Inflammatory macrophage (primary cell): ENCODE data around the gene TRPV6.

ENCODE experiments used
- DNase-seq, 2 donors: peaks; one replicate each; pipeline ENCODE4 v3.0.0-alpha.2; 2020 to 2022

TRPV6 gene

DNA sequence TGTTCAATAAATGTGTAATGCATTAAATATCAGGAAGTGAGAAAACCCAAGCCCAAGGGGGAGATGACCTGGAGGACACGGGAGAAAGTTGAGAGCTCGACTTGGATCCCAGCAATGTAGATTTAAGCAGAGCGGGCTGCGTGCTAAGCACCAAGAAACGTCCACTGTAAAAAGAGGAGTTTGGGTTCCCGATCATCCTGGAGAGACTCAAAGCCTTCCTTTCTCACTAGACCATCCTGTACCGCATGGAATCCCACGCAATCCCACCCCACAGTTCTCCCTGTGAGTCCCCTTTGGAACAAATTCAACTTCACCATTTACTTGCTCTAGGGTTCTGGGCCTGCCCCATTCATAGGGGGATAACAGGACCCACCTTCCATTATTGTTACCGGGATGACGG is 2.4 kb downstream of the TRPV6 start:
- no peak for DNase-seq

DNA sequence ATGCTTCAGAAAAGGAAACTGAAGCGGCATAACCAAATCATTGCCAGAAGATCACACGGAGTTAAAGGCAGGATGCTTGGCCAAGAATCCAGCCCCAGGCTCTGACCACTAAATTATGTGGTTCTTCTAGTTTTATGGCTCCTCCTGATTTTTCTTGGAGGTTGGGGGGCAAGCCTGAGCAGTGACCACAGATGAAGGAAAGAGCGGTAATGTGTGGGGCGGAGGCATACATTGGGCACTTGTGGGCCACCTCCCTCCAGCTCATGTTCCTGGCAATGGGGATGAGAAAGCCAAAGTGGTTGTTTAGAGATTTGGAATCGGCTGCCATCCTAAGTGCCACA is 3.2 kb downstream of the TRPV6 start:
- DNase-seq, result no peak

DNA sequence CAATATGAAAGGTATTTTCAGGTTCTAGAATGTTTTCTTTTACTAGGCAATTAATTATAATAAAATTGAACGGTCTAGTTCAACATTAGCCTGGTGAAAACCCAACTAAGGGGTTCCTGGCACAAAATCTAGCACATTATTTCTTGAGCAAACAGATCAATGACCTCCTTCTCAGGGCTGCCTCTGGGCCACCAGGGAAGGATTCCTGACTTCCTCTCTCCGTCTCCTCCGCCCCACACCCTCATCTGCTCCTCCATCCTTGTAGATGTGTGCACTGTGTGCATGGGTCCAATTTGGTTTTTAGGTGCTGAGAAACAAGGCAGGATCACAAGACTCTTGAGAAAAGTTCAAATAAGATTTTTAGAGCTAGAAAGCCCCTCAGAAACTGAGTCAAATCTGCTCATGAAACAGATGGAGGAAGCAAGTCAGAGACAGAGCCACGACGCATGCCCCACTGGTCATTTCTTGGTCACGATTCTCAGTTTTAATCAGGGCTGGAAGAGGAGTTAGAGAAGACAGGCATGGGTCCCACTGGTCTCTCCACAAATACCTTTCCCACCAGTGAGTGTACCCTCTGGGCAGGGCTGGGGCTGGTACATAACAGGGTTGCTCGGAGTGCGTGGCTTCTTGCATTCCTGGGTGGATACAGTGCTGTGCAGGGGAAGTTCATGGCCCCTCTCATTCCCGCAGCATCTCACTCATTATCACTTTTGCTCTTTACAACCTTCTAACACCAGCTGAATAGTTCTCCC is 3.8 kb downstream of the TRPV6 start:
- DNase-seq, result no peak

DNA sequence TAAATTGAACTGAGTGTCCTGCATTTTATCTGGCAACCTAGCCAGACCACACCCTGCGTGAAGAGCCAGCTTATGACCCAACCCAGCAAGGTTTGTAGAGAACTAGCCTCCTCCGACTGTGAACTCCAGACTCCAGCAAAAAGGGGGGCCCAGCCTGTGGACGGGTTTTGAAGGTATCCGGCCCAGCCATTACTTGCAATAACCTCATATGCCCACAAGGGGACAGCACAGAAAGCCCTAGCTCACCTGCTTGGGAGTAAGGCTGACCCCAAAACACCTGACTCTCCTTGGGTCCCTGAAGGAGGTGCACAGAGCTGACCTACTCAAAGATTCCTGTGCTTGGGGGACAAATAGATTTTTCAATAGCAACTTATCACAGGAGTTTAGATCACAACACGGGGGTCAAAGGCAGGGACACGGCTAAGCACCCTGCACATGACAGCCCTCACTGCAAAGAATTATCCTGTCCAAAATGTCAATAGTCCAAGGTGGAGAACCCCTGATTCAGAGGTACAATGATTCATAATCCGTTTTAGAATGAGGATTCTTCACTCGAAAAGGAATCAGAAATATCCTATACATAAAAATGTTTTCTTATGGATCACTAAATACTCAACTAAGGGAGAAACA is 4.6 kb downstream of the TRPV6 start:
- peak; percentile 49 to 52 for DNase-seq

DNA sequence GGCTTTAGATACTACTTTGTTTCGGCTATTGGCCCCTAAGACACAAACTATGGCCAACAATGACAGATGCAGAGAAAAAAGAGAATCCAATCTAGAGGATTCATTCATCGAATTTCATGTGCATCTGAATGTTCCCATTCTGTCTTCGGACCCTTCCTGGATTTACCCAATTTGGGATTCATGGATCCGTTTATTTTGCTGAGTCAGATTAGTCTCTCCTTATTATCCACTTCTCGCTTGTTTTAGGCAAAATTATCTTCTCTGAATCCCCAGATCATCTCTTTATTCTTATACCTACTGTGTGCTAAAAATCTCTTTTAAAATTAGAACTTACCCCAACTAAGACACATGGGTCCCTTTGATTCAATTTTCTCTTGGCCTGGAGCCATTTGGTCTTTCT is 6.5 kb downstream of the TRPV6 start:
- DNase-seq, result no peak

DNA sequence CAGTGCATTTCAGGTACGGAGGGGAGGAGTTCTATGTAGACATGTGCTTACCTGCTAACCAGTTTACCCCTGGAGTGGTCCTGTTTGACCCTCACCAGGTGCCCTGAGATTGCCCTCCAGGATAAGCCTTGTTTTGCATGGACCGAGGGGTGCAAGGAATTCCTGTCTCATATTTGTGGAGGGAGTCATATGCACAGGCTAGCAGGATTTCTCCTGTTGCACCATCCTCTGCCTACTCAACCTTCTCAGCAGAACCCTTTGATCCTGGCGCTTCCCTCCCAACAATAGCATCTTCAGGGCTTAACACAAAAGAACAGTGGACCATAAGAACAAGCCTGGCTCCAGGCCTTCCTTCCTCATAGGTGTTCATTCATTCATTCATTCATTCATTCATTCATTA is 7.2 kb downstream of the TRPV6 start:
- no peak for DNase-seq

DNA sequence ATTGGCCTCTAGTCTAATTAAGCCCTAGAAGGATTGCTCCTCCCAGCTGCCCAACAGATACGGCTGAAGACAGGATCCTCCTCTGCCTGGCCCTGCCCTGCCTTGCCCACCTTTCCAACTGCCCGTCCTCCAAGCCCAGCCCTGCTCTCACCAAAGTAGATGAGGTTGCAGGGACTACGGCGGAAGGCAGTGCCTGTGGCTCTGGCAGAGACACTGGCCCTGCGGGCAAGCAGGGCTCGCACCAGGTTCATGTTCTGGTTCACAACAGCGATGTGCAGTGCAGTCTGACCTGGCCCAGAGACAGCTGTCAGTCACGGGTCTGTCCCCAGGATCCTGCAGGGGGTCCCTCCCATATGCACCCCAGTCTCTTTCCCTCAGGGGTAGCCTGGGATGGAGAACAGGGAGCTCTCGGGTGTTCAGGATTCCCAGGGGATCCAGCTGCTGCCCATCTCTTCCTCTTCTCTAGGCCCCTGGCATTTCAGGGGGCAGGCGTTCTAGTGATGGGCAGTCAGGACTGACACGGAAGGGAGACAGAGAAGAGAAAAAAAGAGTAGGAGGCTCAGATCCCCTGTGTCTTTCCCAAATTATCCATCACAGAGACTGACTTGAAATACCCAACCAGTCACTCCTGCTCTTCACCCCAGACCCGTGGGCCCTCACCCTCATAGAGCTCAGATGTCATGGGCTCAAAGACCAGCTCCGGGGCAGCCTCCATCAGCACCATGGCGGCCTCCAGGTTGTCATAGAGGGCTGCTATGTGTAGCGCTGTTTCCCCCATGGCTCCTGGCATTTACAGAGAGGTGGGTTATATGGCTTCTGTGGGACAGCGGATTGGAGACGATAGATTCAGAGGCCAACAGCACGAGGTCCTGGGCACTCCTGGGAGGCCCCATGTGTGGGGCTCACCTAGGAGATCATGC is 8.3 kb downstream of the TRPV6 start:
- DNase-seq, result no peak

DNA sequence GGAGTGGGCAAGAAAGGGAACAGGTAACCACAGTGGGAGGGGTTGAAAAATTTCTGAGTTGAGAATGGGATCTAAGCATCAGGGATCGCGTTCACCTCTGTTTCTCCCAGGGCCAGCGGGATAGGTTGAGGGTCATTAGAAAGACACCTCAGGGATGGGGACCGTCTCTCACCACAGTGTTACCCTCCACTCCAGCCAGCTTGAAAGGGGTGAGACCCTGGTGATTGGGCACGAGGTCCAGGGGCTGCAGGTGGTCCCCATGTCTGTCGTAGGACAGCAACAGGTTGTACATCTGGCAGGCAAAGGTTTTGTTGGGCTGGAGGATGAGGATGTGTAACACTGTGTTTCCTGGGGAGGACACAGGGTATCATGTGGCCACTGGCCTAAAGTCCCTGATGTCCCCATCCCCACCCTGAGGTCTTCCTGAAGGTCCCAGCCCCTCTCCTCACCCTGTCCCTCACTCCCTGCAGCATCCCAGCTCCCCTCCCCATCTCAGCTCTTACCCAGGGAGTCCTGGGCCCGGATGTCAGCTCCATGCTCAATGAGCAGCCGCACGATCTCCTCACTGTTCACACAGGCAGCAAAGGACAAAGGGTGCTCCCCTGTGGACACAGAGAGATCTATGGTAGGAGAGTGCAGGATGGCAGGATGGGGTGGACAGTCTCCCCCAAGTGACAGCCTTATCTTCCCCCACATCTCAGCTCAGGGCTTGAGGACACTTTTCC is 9.1 kb downstream of the TRPV6 start:
- no peak for DNase-seq

DNA sequence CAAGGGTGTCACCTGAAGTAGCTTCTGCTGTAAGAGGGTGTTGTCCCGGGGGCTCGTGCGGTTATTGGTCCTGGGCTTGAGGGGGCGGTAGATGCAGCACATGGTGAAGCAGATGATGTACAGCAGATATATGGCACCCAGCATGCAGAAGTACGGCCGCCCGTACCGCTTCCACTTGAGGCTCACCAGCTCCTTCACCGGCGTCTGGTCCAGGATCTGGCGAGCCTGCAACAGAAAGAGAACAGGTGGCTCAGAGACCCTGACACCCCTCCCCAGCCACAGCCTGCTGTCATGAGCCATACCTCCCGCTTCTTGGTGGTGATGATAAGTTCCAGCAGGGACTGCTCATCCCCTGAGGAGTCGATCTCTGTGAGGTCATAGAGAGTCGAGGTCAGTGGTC is 10.1 kb downstream of the TRPV6 start:
- no peak for DNase-seq

DNA sequence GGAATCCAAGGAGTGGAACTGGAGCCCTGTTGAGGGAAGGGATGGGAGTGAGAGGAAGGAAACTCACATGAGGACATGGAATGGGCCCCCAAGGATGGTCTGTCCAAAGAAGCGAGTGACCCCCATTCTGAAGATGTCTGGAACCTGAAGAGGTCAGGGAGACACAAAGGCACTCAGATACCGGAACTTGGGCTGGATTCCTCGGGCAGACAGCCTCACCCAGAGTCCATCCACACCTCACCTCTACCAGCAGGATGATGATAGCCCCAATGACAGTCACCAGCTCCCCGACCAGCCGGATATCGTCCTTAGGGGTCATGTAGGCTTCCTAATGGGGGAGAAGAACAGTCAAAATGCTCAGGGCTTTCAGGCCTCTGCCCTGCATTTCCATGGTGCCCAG is 10.7 kb downstream of the TRPV6 start:
- no peak for DNase-seq

DNA sequence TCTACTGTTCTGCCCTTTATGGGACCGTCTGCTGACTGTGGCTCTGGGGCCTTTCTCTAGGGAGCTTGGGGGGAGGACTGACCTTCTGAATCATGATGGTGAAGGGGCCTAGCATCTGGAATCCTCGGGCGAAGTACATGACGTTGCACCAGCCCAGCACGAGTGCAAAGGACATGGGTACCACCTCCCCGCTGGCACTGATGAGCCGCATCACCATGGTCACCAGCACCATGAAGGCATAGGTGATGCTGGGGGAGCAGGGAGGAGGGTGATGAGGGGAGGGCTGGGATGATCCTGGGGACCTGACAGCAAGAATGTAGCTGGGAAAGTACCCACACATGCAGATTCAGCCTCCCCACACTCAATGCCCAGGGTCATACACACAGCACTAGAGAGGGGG is 11.1 kb downstream of the TRPV6 start:
- DNase-seq, result no peak

DNA sequence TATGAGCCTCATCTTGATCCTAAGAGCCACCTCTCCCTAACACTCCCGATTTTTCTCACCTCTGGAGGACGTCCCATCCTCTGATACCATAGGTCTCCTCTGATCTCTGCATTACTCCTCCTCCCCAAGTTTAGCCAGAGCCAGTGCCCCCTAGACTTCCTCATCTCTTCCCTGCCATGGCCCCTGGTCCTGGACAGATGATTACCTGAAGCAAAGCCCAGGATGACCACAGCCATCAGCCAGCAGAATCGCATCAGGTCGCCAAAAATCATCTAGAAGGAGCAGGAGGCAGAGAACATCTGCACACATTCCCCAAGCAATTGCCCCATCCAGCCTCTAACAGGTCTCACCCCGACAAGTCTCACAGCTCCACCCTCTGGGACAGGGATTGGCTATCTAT is 11.7 kb downstream of the TRPV6 start:
- DNase-seq, result no peak

DNA sequence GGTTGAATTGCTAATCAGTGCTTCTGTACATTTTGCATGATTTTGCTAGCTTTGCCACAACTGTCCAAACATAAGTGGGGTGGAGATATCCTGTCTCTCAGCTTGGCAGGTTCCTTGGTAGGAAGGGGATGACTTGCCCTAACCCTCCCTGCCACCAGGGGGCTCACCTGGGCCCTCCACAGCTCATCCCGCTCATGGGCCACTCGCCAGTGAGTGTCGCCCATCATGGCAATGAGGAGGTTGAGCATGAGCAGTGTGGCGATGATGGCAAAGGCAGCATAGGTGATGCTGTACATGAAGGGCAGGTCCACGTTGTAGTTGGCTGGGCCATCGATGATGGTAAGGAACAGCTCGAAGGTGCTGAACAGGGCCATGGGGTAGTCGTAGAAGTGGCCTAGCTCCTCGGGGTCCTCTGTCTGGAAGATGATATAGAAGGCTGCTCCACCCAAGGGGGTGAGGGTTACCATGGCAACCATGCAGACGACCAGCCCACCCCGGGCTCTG is 12.2 kb downstream of the TRPV6 start:
- DNase-seq, result peak in 1 of 2 donors; percentile 28

DNA sequence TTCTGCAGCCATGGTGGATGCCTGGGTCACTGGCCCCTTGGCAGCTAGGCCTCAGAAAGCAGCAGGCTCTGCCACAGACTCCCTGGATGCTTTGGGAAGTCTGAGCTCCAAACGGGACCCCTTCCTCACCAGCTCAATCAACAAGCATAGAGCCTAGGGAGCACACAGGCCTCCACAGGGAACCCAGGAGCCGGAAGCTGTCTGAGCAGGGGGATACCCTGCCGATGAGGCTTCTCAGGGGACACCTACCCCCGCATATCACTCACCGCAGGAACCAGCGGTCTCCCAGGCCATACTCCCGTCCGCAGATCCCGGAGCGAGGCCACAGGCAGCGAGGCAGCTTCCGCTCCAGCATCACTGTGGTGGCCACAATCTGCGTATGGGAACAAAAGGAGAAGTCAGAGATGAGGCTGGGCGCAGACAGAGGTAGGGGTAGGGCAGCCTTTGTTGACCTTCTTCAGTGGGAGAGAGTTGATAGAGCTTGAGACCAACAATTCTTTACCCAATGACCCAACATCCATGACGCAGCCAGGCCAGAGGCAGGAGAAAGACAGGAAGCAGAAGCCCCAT is 13.4 kb downstream of the TRPV6 start:
- no peak for DNase-seq

DNA sequence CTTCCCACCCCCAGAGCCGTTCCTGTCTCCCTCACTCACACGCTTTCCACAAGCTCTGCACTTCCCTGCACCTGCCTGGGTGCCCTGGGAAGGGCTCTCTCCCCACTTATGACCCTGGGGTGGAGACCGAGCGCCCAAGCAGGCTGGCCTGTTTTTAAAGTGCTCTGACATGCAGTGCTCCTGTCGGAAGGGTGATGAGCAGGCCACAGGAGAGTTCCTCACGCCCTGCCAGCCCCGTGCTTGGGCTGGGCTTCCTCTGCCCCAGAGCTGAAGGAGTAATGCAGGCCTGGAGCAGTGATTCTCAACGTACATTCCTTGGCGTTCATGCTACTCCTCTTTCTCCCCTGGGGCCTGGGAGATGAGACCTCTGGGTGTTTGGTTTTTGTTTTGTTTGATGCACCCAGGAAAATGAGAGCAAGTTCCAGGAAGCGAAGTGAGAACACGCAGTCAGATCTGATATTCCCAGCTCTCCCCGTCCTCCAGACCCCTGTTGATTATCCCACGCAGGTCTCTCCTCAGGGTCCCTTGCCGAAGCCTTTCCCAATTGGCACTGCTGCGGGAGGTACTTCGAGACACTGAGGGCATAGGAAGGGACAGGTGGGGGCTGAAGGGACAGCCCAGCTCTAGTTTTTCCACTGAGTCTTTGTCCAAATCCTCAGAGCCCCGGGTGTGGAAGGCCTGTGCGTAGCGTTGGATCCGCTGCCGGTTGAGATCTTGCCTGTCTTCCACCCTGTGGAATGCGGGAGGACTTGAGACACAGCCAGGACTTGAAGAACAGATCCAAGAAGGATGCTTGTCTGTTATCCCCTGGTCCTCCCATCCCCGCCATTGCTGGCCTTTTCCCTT is 14.1 kb downstream of the TRPV6 start:
- DNase-seq, result no peak

DNA sequence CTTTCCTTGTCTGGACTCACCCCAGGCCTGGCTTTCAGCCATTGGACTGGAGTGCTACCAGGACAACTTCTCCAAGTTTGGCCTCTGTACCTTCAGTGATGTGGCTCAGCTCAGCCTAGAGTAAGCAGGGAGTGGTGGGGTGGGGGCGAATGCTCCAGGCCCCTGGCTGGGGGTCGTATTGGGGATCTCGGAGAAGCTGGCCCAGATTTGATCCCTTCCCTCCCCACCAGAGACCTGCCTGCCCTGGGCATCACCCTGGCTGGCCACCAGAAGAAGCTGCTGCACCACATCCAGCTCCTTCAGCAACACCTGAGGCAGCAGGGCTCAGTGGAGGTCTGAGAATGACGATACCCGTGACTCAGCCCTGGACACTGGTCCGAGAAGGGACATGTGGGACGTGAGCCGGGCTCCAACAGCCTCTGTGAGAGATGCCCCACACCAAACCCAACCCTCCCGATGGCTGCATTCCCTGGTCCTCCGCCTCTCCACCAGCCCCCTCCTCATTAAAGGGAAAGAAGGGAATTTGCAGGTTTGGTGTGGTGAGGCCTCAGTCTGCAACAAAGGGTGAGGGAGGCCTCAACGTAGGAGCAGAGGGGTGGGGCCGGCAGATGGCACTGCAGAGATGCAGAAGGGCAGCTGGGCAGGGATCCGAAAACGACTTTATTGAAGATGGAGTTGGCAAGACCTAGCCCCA is 14.8 kb downstream of the TRPV6 start:
- no peak for DNase-seq

DNA sequence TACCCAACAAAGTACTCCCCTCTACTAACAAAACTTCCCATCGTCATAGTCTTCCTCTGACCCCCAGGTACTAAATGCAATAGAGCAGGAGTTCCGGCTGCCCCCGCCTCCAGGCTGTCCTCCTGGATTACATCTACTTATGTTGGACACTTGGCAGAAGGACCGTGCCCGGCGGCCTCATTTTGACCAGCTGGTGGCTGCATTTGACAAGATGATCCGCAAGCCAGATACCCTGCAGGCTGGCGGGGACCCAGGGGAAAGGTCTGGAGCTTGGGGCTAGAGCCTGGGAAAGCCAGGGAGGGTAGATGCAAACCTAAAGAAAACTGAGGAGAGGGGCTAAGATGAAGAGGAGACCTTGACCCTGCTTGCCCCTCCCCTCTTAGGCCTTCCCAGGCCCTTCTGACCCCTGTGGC is 15.4 kb downstream of the TRPV6 start:
- DNase-seq, result no peak

DNA sequence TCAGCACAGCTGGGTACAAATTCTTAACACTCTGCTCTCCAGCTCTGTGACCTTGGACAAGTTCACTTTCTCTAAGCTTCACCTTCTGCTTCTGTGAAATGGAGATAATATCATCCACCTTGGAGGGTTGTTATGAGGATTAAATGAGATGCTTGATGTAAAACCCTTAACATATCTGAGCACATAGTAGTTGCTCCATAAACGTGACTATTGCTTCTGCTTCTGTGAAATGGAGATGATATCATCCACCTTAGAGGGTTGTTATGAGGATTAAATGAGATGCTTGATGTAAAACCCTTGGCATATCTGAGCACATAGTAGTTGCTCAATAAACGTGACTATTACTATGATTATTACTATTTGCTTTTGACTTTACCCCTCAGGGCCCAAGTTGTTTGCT is 16.1 kb downstream of the TRPV6 start:
- no peak for DNase-seq

DNA sequence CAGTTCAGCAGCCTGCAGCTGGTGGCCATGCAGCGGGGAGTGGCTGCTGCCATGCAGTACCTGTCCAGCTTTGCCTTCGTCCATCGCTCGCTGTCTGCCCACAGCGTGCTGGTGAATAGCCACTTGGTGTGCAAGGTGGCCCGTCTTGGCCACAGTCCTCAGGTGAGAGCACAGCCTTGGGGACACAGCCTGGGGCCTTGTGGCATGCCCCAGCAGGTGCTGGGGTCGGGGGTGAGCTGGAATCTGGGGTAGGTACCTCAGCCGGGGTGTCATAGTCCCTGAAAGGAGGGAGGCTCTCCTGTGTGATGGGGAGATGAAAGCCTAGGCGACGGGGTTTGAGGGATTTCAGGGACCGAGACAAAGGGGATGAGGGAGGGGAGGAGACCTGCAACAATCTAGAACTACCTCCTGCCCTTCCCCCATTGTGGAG is 16.5 kb downstream of the TRPV6 start:
- DNase-seq, result no peak

DNA sequence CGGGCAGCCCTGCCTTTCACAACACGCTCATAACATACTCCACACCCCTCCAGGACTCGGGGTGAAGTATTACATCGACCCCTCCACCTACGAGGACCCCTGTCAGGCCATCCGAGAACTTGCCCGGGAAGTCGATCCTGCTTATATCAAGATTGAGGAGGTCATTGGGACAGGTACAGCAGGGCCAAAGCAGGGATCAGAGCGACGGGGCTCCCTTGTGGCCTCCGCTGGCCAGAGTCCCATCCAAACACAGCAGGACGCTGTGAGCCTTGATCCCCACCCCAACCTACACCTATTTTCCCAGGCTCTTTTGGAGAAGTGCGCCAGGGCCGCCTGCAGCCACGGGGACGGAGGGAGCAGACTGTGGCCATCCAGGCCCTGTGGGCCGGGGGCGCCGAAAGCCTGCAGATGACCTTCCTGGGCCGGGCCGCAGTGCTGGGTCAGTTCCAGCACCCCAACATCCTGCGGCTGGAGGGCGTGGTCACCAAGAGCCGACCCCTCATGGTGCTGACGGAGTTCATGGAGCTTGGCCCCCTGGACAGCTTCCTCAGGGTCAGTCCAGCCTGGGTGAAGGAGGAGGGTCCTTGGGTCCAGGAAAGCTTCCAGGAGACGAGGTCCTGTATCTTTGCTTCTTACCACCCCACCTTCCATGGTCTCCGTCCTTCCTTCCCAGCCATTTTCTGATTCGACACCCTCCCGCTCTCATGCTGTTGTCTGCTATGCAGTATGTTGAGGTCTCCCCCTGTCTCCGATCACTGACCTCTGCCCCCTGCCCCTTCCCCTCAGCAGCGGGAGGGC is 17.2 kb downstream of the TRPV6 start:
- no peak for DNase-seq
